T follicular helper cell (primary cell): ENCODE data around the gene DISP2.
A peak's percentile ranks its signal among the peaks of the same experiment; 100 is the strongest.

Experiments used
- DNase-seq: peaks from one replicate; pipeline ENCODE4 v3.0.0-alpha.2; 2020; ENCODE audit warnings: low read depth

Gene DISP2

GRCh38 chr15:40342416-40343320 is 15.4 kb upstream of the DISP2 start:
- DNase-seq = no peak

GRCh38 chr15:40343512-40343911 is 14.5 kb upstream of the DISP2 start:
- no peak for DNase-seq

- no peak for DNase-seq
Measured at GRCh38 chr15:40344217-40344616, 13.8 kb upstream of the DISP2 start.

GRCh38 chr15:40344631-40345120 is 13.3 kb upstream of the DISP2 start:
- DNase-seq = peak; percentile 59

GRCh38 chr15:40345225-40345866 is 12.7 kb upstream of the DISP2 start:
- no peak for DNase-seq

GRCh38 chr15:40345867-40346578 is 12.0 kb upstream of the DISP2 start:
- no peak for DNase-seq

GRCh38 chr15:40346579-40347558 is 11.2 kb upstream of the DISP2 start:
- no peak for DNase-seq

- no peak for DNase-seq
Measured at GRCh38 chr15:40347559-40348473, 10.2 kb upstream of the DISP2 start.

- DNase-seq = no peak
Measured at GRCh38 chr15:40348474-40348870, 9.5 kb upstream of the DISP2 start.

- no peak for DNase-seq
Measured at GRCh38 chr15:40349163-40349562, 8.9 kb upstream of the DISP2 start.

GRCh38 chr15:40352281-40352901 is 5.6 kb upstream of the DISP2 start:
- DNase-seq = no peak

- DNase-seq = no peak
Measured at GRCh38 chr15:40353697-40354096, 4.3 kb upstream of the DISP2 start.

GRCh38 chr15:40354408-40355171 is 3.4 kb upstream of the DISP2 start:
- no peak for DNase-seq

GRCh38 chr15:40355976-40356585 is 1.9 kb upstream of the DISP2 start:
- no peak for DNase-seq

- DNase-seq = no peak
Measured at GRCh38 chr15:40357246-40357645, 773 bp upstream of the DISP2 start.

GRCh38 chr15:40358471-40359353 is 693 bp downstream of the DISP2 start:
- DNase-seq = no peak

GRCh38 chr15:40360015-40360414 is 2.0 kb downstream of the DISP2 start:
- no peak for DNase-seq
